ENCODE results near the gene LNX1. TPM values are rescaled to one million over a fixed set of nuclear protein-coding genes. Genes with fewer than 3 reads are reported as not detected.

Gene LNX1
- total RNA-seq, 1 experiment from 2014 or later = 9.3 TPM

- Mint-ChIP-seq H3K36me3 (ENCODE audit: insufficient read depth, unreplicated experiment) (no peaks in the 10 kb centered on the region), H3K27ac (ENCODE audit: unreplicated experiment) (no peak overlapping the region), H3K4me1 (ENCODE audit: low read depth, unreplicated experiment) (peaks cover 43% of the 10 kb centered on the region), H3K4me3 (ENCODE audit: unreplicated experiment) (no peak overlapping the region), H3K9me3 (ENCODE audit: unreplicated experiment) (no peaks in the 10 kb centered on the region), H3K27me3 (ENCODE audit: insufficient read depth, unreplicated experiment) (no peaks in the 10 kb centered on the region)
- Histone ChIP-seq H3K27me3 (replicated peaks; ENCODE audit: control insufficient read depth, insufficient read depth, low read length) (no peaks in the 10 kb centered on the region), H3K4me3 (ENCODE audit: low read depth, low read length) (no peak overlapping the region), H3K9me3 (no peaks in the 10 kb centered on the region), H3K36me3 (ENCODE audit: control insufficient read depth, insufficient read depth, low read length) (no peaks in the 10 kb centered on the region), H3K4me1 (peaks cover 16% of the 10 kb centered on the region)
- ChIA-PET POLR2A (no interaction called here), CTCF (no interaction called here)
- no peak for DNase-seq
- no TSS peak for BruUV-seq (replicated peaks)
- no peak for TF ChIP-seq CTCF (IDR thresholded peaks at IDR 0.05; ENCODE audit: insufficient read depth in 1 of 2, low read depth in 1 of 2, low read length in 1 of 2, severe bottlenecking in 1 of 2, unreplicated experiment in 1 of 2)
- intact Hi-C loops (cut with micrococcal nuclease; ENCODE audit: unreplicated experiment) = no loop called here
Measured at GRCh38 chr4:53579826-53580225, 11.5 kb downstream of the LNX1 start.

GRCh38 chr4:53576676-53577372 lies 14.5 kb downstream of the LNX1 start:
- CTCF ChIA-PET = interaction anchor here (0.6 kb wide), 1 partner anchor 338 kb away, joined by 3 read pairs; no protein-coding TSS in a partner anchor
- H3K4me1 ChIP-seq = peaks cover 7% of the 10 kb centered on the region
- POLR2A ChIA-PET = interaction anchor here (0.6 kb wide), 1 partner anchor 1828 kb away, joined by 3 read pairs; no protein-coding TSS in a partner anchor
- no peak for DNase-seq
- Mint-ChIP-seq H3K9me3 (ENCODE audit: unreplicated experiment) (no peaks in the 10 kb centered on the region), H3K36me3 (ENCODE audit: insufficient read depth, unreplicated experiment) (no peaks in the 10 kb centered on the region), H3K4me3 (ENCODE audit: unreplicated experiment) (peak overlapping the region; percentile 42), H3K27ac (ENCODE audit: unreplicated experiment) (peak overlapping the region; percentile 74), H3K27me3 (ENCODE audit: insufficient read depth, unreplicated experiment) (no peaks in the 10 kb centered on the region), H3K4me1 (ENCODE audit: low read depth, unreplicated experiment) (peaks cover 22% of the 10 kb centered on the region)
- no peaks in the 10 kb centered on the region for H3K9me3 ChIP-seq
- no peaks in the 10 kb centered on the region for H3K27me3 ChIP-seq (replicated peaks; ENCODE audit: control insufficient read depth, insufficient read depth, low read length)
- no TSS peak for BruUV-seq (replicated peaks)
- H3K4me3 ChIP-seq (ENCODE audit: low read depth, low read length) = no peak overlapping the region
- H3K36me3 ChIP-seq (ENCODE audit: control insufficient read depth, insufficient read depth, low read length) = no peaks in the 10 kb centered on the region
- TF ChIP-seq CTCF (IDR thresholded peaks at IDR 0.05; ENCODE audit: insufficient read depth in 1 of 2, low read depth in 1 of 2, low read length in 1 of 2, severe bottlenecking in 1 of 2, unreplicated experiment in 1 of 2) = no peak
- intact Hi-C loops (cut with micrococcal nuclease; ENCODE audit: unreplicated experiment) = no loop called here

- Histone ChIP-seq H3K4me3 (ENCODE audit: low read depth, low read length) (no peak overlapping the region), H3K9me3 (no peaks in the 10 kb centered on the region), H3K27me3 (replicated peaks; ENCODE audit: control insufficient read depth, insufficient read depth, low read length) (no peaks in the 10 kb centered on the region), H3K4me1 (peaks cover 7% of the 10 kb centered on the region), H3K36me3 (ENCODE audit: control insufficient read depth, insufficient read depth, low read length) (no peaks in the 10 kb centered on the region)
- BruUV-seq (replicated peaks) = no TSS peak
- no peaks in the 10 kb centered on the region for H3K27me3 Mint-ChIP-seq (ENCODE audit: insufficient read depth, unreplicated experiment)
- TF ChIP-seq CTCF (IDR thresholded peaks at IDR 0.05; ENCODE audit: insufficient read depth in 1 of 2, low read depth in 1 of 2, low read length in 1 of 2, severe bottlenecking in 1 of 2, unreplicated experiment in 1 of 2) = no peak
- peaks cover 20% of the 10 kb centered on the region for H3K4me1 Mint-ChIP-seq (ENCODE audit: low read depth, unreplicated experiment)
- no peak overlapping the region for H3K27ac Mint-ChIP-seq (ENCODE audit: unreplicated experiment)
- CTCF ChIA-PET = no interaction called here
- DNase-seq = no peak
- no peak overlapping the region for H3K4me3 Mint-ChIP-seq (ENCODE audit: unreplicated experiment)
- intact Hi-C loops (cut with micrococcal nuclease; ENCODE audit: unreplicated experiment) = no loop called here
- no peaks in the 10 kb centered on the region for H3K36me3 Mint-ChIP-seq (ENCODE audit: insufficient read depth, unreplicated experiment)
- POLR2A ChIA-PET = no interaction called here
- no peaks in the 10 kb centered on the region for H3K9me3 Mint-ChIP-seq (ENCODE audit: unreplicated experiment)
Measured at GRCh38 chr4:53576071-53576617, 15.1 kb downstream of the LNX1 start.
